ENCODE results near the gene RIPK1.
"Not testable (repeated sequence)": the region's sequence is repeated elsewhere in the genome, so short reads cannot be mapped to it uniquely, and the experiment has no call there.

- not testable (repeated sequence) for TF ChIP-seq CTCF (IDR thresholded peaks at IDR 0.05; ENCODE audit: borderline replicate concordance, extremely low read depth, low read length, poor library complexity, severe bottlenecking); EZH2 (IDR thresholded peaks at IDR 0.05; ENCODE audit: borderline replicate concordance, low read depth, low read length, severe bottlenecking)
Measured at GRCh38 chr6:3063340-3063732, 5.0 kb upstream of the RIPK1 start.
